Posterior cingulate gyrus (tissue), 11 donors: ENCODE results near the gene CHTOP.

ENCODE experiments used
- DNase-seq, 10 donors: peaks; one replicate each; pipeline versions ENCODE4 v3.0.0 to v3.0.0-alpha.2; 2020 to 2021; ENCODE audit warnings: mixed read lengths in 3 of 10
- intact Hi-C: fragments of 100-400 bp; cut with DNase I; formaldehyde crosslinking; loops from one replicate; pipeline ENCODE4 v1.15.1; 2023

The CHTOP gene

GRCh38 chr1:153678519-153679336 lies 44.9 kb downstream of the CHTOP start, which contains the start of gene NPR1:
NPR1 (plus strand) TSS chr1:153678688; CDS start chr1:153679109, 421 bp downstream.
- intact Hi-C loops = loop anchor here (10.0 kb wide), 1 partner anchor 96 kb away; the partner anchor contains the start of gene SLC27A3
- peak in 5 of 10 donors; percentile 13 to 85 (median 76) for DNase-seq

- peak in 3 of 10 donors; percentile 62 to 72 (median 72) for DNase-seq
- intact Hi-C loops = loop anchor here (10.0 kb wide), 1 partner anchor 95 kb away; the partner anchor contains the start of gene SLC27A3
Observed at GRCh38 chr1:153679337-153680119, 45.7 kb downstream of the CHTOP start.

GRCh38 chr1:153680120-153680403 lies 46.2 kb downstream of the CHTOP start:
- intact Hi-C loops = no loop called here
- DNase-seq = peak in 1 of 10 donors; percentile 5

- intact Hi-C loops = no loop called here
- DNase-seq = peak in 3 of 10 donors; percentile 21 to 55 (median 44)
Observed at GRCh38 chr1:153682730-153683129, 48.9 kb downstream of the CHTOP start.

GRCh38 chr1:153683854-153684253 lies 50.0 kb downstream of the CHTOP start:
- intact Hi-C loops = no loop called here
- peak in 2 of 10 donors; percentile 1 to 18 for DNase-seq

GRCh38 chr1:153684892-153685291 lies 51.0 kb downstream of the CHTOP start:
- intact Hi-C loops = no loop called here
- DNase-seq = peak in 2 of 10 donors; percentile 20 to 66

- DNase-seq = peak in 2 of 10 donors; percentile 28 to 37
- intact Hi-C loops = no loop called here
Observed at GRCh38 chr1:153685544-153686340, 51.9 kb downstream of the CHTOP start.

GRCh38 chr1:153687346-153688125 lies 53.7 kb downstream of the CHTOP start:
- peak in 2 of 10 donors; percentile 63 to 77 for DNase-seq
- intact Hi-C loops = no loop called here

- peak in 2 of 10 donors; percentile 55 to 62 for DNase-seq
- intact Hi-C loops = no loop called here
Observed at GRCh38 chr1:153688276-153688675, 54.4 kb downstream of the CHTOP start.

GRCh38 chr1:153688736-153689328 lies 55.0 kb downstream of the CHTOP start:
- peak in 2 of 10 donors; percentile 59 to 73 for DNase-seq
- intact Hi-C loops = no loop called here

GRCh38 chr1:153693466-153693865 lies 59.6 kb downstream of the CHTOP start:
- intact Hi-C loops = no loop called here
- DNase-seq = peak in 2 of 10 donors; percentile 15 to 69
